GM12875 (cell line): Measurements from ENCODE around the gene ANGEL2.

ENCODE experiments used
- H3K4me3 ChIP-seq: one replicate; pipeline ENCODE4 v1.5.1; 2011; ENCODE audit warnings: low read depth, low read length, control low read depth
- CTCF ChIP-seq: IDR thresholded peaks from 2 replicates; pipeline ENCODE4 v1.5.1; 2011; ENCODE audit warnings: low read depth, mild to moderate bottlenecking, control low read depth, inconsistent platforms, low read length, moderate library complexity, borderline replicate concordance; ENCODE audit not compliant: insufficient read depth

Gene ANGEL2

GRCh38 chr1:212975111-212975918 lies 40.4 kb downstream of the ANGEL2 start:
- no peak overlapping the region for H3K4me3 ChIP-seq
- TF ChIP-seq CTCF, result no peak

GRCh38 chr1:212974711-212975110 lies 41.0 kb downstream of the ANGEL2 start:
- H3K4me3 ChIP-seq, result no peak overlapping the region
- TF ChIP-seq CTCF, result no peak

- TF ChIP-seq CTCF, result no peak
- H3K4me3 ChIP-seq, result no peak overlapping the region
Observed at GRCh38 chr1:212973899-212974298, 41.8 kb downstream of the ANGEL2 start.

- H3K4me3 ChIP-seq, result no peak overlapping the region
- TF ChIP-seq CTCF, result no peak
Observed at GRCh38 chr1:212973426-212973825, 42.2 kb downstream of the ANGEL2 start.

GRCh38 chr1:212971312-212971711 lies 44.4 kb downstream of the ANGEL2 start:
- no peak for TF ChIP-seq CTCF
- H3K4me3 ChIP-seq, result no peak overlapping the region

- H3K4me3 ChIP-seq, result no peak overlapping the region
- TF ChIP-seq CTCF, result no peak
Observed at GRCh38 chr1:212970085-212970484, 45.6 kb downstream of the ANGEL2 start.

GRCh38 chr1:212968368-212968863 lies 47.3 kb downstream of the ANGEL2 start:
- no peak overlapping the region for H3K4me3 ChIP-seq
- TF ChIP-seq CTCF, result no peak
